ENCODE results near the gene RPS6KA3. TPM values are rescaled to one million over a fixed set of nuclear protein-coding genes. Genes with fewer than 3 reads are reported as not detected.

RPS6KA3 gene
- total RNA-seq, 1 experiment from 2014 or later, result 35.5 TPM

- H4K20me1 ChIP-seq (ENCODE audit: insufficient read depth), result no peaks in the 10 kb centered on the region
- H3K4me2 ChIP-seq (ENCODE audit: low read length), result no peak overlapping the region
- DNase-seq (ENCODE audit: low read depth, low spot score) (no peak), ATAC-seq (no peak)
- RAD21 ChIA-PET (ENCODE audit: low non-redundant PET in 1 of 2, low total read pairs in 2 of 2, uncharacterized antibody in 2 of 2, unreplicated experiment in 2 of 2), result no interaction called here
- POLR2A ChIA-PET, result no interaction called here
- intact Hi-C loops (cut with micrococcal nuclease), result loop anchor here (2.0 kb wide), 1 partner anchor 220 kb away; no protein-coding TSS in a partner anchor
- BruUV-seq (replicated peaks), result no TSS peak
- no peaks in the 10 kb centered on the region for H3K27me3 ChIP-seq (ENCODE audit: insufficient read depth, low read length)
- no peak overlapping the region for H3K27ac ChIP-seq (ENCODE audit: low read depth, low read length)
- TF ChIP-seq JUND (IDR thresholded peaks at IDR 0.05), result no peak
- no peaks in the 10 kb centered on the region for H3K9me2 ChIP-seq (ENCODE audit: insufficient read depth)
- no peak overlapping the region for H3K4me3 ChIP-seq (replicated peaks in 1 of 2; ENCODE audit: low read depth in 1 of 2, low read length in 2 of 2)
- no peaks in the 10 kb centered on the region for H3K9me3 ChIP-seq (ENCODE audit: control insufficient read depth in 1 of 2, insufficient read depth in 1 of 2, low read depth in 1 of 2, low read length in 2 of 2)
- CTCF ChIA-PET, result no interaction called here
- H3K9ac ChIP-seq (ENCODE audit: low read length), result no peak overlapping the region
- H3K36me3 ChIP-seq (ENCODE audit: control insufficient read depth in 1 of 2, insufficient read depth in 2 of 2, low read length in 2 of 2), result peaks cover 11 to 13% of the 10 kb centered on the region in 2 experiments; a peak in 3 of 4 replicates
- no peaks in the 10 kb centered on the region for H3K4me1 ChIP-seq (ENCODE audit: control insufficient read depth in 1 of 2, insufficient read depth in 2 of 2, low read length in 2 of 2)
- no peaks in the 10 kb centered on the region for H3K79me2 ChIP-seq (ENCODE audit: insufficient read depth, low read length)
- H2AFZ ChIP-seq (ENCODE audit: low read depth, low read length, poor library complexity, severe bottlenecking), result no peak overlapping the region
Observed at GRCh38 chrX:20124964-20125363, 141.7 kb downstream of the RPS6KA3 start.

GRCh38 chrX:20118065-20118824 is 148.5 kb downstream of the RPS6KA3 start:
- no TSS peak for BruUV-seq (replicated peaks)
- intact Hi-C loops (cut with micrococcal nuclease), result no loop called here
- Histone ChIP-seq H3K9me2 (ENCODE audit: insufficient read depth) (no peaks in the 10 kb centered on the region), H3K4me2 (ENCODE audit: low read length) (peak overlapping the region; percentile 13; the same call in 1 of the 2 replicates), H3K27ac (ENCODE audit: low read depth, low read length) (no peak overlapping the region), H3K27me3 (ENCODE audit: insufficient read depth, low read length) (no peaks in the 10 kb centered on the region), H2AFZ (ENCODE audit: low read depth, low read length, poor library complexity, severe bottlenecking) (no peak overlapping the region), H4K20me1 (ENCODE audit: insufficient read depth) (no peaks in the 10 kb centered on the region), H3K9me3 (ENCODE audit: control insufficient read depth in 1 of 2, insufficient read depth in 1 of 2, low read depth in 1 of 2, low read length in 2 of 2) (no peaks in the 10 kb centered on the region), H3K36me3 (ENCODE audit: control insufficient read depth in 1 of 2, insufficient read depth in 2 of 2, low read length in 2 of 2) (no peaks in the 10 kb centered on the region), H3K4me3 (replicated peaks in 1 of 2; ENCODE audit: low read depth in 1 of 2, low read length in 2 of 2) (no peak overlapping the region), H3K4me1 (ENCODE audit: control insufficient read depth in 1 of 2, insufficient read depth in 2 of 2, low read length in 2 of 2) (peaks cover 0 to 8% of the 10 kb centered on the region in 2 experiments; a peak in 3 of 4 replicates), H3K9ac (ENCODE audit: low read length) (no peak overlapping the region), H3K79me2 (ENCODE audit: insufficient read depth, low read length) (no peaks in the 10 kb centered on the region)
- DNase-seq (ENCODE audit: low read depth, low spot score) (no peak), ATAC-seq (no peak)
- RAD21 ChIA-PET (ENCODE audit: low non-redundant PET in 1 of 2, low total read pairs in 2 of 2, uncharacterized antibody in 2 of 2, unreplicated experiment in 2 of 2), result no interaction called here
- POLR2A ChIA-PET, result no interaction called here
- TF ChIP-seq CBX3 (IDR thresholded peaks at IDR 0.05; ENCODE audit: low read depth) (no peak), CTCF (IDR thresholded peaks at IDR 0.05 in 2 of 3, conservative IDR thresholded peaks at IDR 0.05 in 1 of 3; ENCODE audit: borderline replicate concordance in 1 of 3, insufficient read depth in 1 of 3, low read depth in 2 of 3, low read length in 2 of 3) (no peak), CEBPB (IDR thresholded peaks at IDR 0.05; ENCODE audit: low read depth) (no peak)
- CTCF ChIA-PET, result interaction anchor here (0.6 kb wide), 1 partner anchor 191 kb away, joined by 3 read pairs; no protein-coding TSS in a partner anchor

All from HCT116 (cell line).